GM18508 (cell line): ENCODE measurements around the gene MEIS2.

Experiments used
- ATAC-seq: cut with Tn5 transposase; IDR thresholded peaks from one replicate; pipeline ENCODE4 v1.9.1; 2021; ENCODE audit warnings: moderate number of reproducible peaks; ENCODE audit not compliant: insufficient read depth, unreplicated experiment

Gene MEIS2

GRCh38 chr15:36977659-36978058 is 122.7 kb downstream of the MEIS2 start:
- ATAC-seq, result no peak

DNA sequence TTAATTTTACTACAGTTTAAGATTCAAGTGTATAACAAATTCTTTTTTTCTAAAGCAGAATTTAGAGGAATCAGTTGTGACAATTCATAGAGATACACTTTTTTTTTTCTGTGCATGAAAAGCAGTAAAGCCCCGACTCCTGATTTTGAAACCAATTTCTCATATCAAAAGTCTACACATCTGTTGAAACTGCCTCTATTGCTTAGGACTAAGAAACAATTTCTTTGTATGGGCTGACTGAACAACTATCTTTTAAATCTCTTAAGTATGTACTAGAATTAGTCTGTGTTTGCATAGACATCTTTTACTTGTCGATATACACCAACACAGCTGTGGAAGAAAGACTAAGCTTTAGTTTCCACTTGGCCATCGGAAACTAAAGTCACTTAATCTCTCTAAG is 127.6 kb downstream of the MEIS2 start:
- ATAC-seq, result no peak

- no peak for ATAC-seq
Observed at GRCh38 chr15:36970522-36970921, 129.8 kb downstream of the MEIS2 start.

DNA sequence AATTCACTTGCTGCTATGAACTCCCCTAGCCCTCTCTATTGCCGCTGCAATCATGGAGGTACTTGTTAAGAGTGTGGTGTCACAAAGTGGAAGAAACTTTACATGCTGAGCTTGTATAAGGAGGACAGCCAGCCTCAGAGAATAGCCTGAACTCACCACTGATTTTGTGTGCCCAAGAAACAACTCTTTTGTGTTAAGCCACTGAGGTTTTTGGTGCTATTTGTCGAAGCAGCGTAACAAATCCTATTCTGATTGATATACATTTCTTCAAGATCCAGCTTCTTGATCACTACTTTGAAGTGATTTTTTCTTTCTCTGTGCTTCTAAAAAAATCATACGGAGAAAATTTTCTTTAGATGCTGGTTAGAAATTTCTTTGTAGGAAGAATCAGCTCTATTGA is 132.4 kb downstream of the MEIS2 start:
- no peak for ATAC-seq

GRCh38 chr15:36966708-36967107 is 133.6 kb downstream of the MEIS2 start:
- no peak for ATAC-seq

- no peak for ATAC-seq
Observed at GRCh38 chr15:36965570-36966342, 134.6 kb downstream of the MEIS2 start.

GRCh38 chr15:36964626-36965025 is 135.7 kb downstream of the MEIS2 start:
- ATAC-seq, result no peak

GRCh38 chr15:36961956-36962355 is 138.4 kb downstream of the MEIS2 start:
- ATAC-seq, result no peak

- ATAC-seq, result no peak
Observed at GRCh38 chr15:36960947-36961227, 139.5 kb downstream of the MEIS2 start.

GRCh38 chr15:36960179-36960946 is 140.0 kb downstream of the MEIS2 start:
- no peak for ATAC-seq

DNA sequence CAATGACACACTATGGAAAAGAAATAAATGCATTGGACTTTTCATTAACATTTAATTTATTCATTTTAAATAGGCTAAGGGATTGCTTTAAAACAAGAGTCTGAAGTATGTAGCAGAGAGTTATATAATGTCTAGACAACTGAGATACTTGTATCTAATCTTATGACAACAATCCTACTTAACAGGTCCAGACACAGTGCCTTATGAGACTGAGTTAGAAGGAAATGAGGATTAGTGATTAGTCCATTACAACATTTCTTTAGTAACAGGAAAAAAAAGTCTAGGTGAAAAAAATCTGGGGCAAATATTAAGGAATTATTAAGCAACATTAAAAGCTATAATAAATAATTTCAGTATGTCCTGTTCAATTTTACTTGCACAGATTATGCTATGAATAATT is 140.6 kb downstream of the MEIS2 start:
- no peak for ATAC-seq

- ATAC-seq, result no peak
Observed at GRCh38 chr15:36958606-36959005, 141.7 kb downstream of the MEIS2 start.

GRCh38 chr15:36954486-36954885 is 145.9 kb downstream of the MEIS2 start:
- ATAC-seq, result no peak

GRCh38 chr15:36953346-36953745 is 147.0 kb downstream of the MEIS2 start:
- no peak for ATAC-seq

DNA sequence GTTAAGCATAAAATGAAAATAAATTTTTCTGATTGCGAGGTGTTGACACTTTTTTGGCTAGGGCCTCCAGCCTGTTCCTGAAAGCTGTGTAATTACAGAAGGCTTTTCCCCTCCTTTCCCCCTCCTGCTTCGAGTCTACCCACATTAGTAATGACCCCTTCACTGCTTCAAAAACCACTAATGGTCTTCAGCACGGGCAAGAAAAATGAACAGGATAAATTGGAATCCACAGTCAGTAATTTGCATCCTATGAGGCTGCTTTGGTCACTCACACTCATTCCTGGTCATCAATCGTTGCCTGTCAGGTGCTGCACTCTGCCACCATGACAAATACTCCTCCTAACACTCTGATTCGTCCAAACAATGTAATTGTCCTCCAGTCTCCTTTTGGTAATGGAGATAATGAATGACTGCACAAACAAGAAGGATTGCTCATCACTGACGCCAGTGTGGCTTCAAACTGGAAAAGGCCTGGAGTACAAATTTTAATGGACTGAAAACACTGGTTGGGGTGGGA is 148.6 kb downstream of the MEIS2 start:
- no peak for ATAC-seq

DNA sequence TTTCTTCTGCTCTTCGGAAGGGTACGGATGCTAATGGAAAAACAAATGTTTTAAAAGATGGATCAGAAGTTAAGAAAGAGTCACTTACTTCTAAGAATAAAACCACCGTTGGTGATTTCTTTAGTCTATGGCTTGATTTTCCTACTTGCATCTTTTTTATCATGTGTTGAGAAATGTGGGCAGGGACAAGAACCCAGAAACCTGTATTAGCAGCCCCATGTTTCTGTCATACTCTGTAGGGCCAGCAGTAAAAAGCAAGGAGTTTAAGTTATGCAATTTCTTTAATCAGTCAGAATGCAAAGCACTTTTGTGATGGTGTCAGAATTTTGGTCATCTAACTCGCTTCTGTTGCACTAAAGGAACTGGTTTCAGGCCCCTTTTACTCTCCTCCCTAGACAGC is 150.0 kb downstream of the MEIS2 start:
- ATAC-seq, result no peak

- no peak for ATAC-seq
Observed at GRCh38 chr15:36948982-36949381, 151.4 kb downstream of the MEIS2 start.

DNA sequence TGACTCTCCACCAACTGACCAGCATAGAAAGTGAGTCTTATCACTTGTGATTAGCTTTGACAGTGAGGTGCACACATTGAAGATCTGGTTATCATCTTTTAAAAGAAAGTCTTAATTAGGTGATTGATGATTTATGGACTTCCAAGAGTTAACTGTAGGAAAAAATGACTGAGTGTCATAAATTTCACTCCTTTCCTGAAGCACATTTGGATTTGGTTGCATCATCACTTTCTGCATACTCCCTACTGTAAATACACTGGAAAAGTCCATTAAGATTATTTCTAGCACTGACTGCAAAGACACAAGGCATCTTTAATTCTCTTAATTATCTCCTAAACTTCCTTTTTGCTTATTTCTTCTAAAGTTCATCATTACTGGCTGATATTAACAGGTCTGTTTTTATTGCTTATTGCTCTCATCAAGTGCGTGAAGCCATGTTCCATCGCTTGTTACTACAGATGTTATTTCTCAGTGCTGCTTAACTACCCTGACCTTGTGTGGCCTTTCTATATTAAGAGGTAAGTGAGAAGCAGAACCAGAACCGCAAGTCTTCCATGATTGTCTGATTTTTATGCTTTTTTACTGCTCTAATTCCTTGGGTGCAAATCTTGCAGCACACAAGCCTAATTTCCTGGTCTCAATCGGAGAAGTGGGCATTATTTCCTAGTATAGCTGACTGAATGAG is 153.2 kb downstream of the MEIS2 start:
- no peak for ATAC-seq

DNA sequence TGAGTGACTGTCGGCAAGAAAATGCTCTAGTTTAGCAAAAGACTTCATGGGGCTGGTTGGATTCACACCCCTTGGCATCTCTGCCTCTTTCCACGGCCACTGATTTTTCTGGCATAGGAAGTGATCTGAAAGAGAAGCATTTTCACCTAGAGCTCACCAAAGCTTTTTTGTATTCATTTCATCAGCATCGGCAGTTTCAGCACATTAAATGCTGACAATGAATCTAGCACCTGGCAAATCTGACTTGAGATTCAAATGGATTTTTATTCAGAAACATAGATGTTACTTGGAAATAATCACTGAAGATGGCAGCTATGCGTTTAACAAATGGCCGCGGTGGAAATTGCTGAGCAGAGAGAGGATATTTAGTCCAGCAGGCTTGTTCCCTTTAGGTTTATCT is 155.9 kb downstream of the MEIS2 start:
- no peak for ATAC-seq

DNA sequence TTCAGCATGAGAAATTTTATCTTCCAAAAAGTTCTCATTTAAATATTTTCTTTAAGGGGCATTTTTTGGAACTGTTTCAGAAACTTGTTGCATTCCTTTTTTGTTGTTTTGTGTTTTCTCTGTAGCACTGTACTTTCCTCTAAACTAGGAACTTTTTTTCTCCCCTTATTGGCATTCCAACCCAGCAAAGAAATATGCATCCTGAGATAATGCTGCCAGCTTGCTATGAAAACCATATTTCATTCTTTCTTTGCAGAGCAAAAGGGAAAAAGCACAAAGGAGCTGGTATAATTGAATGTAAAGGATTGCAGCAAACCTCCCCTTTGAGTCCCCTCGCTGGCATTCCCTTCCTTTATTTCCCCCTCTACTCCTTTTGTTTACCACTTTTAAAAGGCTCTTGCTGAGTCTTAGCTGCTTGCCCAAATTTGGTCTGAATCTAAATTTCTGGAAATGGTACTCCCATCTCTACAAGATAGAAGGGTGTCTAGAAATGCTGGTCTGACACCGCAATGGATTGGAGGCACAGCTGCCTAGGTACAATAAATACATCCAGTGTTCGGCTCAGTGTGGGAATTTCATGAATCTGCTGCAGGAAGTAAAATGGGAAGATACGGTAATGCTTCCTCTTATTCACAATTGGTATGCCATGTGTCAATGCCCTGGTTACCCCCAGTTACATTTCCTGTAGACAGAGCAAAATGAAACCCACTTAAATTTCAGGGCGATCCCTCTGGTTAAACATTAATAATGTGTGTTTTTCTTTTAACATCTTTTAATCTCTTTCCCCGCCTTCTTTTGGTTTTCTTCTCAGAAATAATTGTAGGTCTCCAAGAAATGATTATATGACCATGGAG is 156.6 kb downstream of the MEIS2 start:
- no peak for ATAC-seq
